Measurements from ENCODE around the gene TPPP2.

GRCh38 chr14:21036751-21037150 is 6.7 kb downstream of the TPPP2 start:
- TF ChIP-seq CTCF (conservative IDR thresholded peaks at IDR 0.05; ENCODE audit: low read length) (no peak), EZH2phosphoT487 (IDR thresholded peaks at IDR 0.05; ENCODE audit: borderline replicate concordance, low read depth, low read length) (no peak)
